IPS-18c (cell line): ENCODE results near the gene SGCB.
A peak's percentile ranks its signal among the peaks of the same experiment; 100 is the strongest.
"Not testable (repeated sequence)": the region's sequence is repeated elsewhere in the genome, so short reads cannot be mapped to it uniquely, and the experiment has no call there.

Experiments used
- H3K4me3 ChIP-seq: 2 replicates; pipeline ENCODE4 v1.7.0; 2013; ENCODE audit warnings: low read depth, mild to moderate bottlenecking, low read length, moderate library complexity; ENCODE audit not compliant: insufficient read depth
- H3K9me3 ChIP-seq: one replicate; pipeline ENCODE4 v1.6.1; 2013; ENCODE audit warnings: mild to moderate bottlenecking, low read length, moderate library complexity; ENCODE audit not compliant: control insufficient read depth, insufficient read depth

SGCB gene, protein sequence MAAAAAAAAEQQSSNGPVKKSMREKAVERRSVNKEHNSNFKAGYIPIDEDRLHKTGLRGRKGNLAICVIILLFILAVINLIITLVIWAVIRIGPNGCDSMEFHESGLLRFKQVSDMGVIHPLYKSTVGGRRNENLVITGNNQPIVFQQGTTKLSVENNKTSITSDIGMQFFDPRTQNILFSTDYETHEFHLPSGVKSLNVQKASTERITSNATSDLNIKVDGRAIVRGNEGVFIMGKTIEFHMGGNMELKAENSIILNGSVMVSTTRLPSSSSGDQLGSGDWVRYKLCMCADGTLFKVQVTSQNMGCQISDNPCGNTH

DNA sequence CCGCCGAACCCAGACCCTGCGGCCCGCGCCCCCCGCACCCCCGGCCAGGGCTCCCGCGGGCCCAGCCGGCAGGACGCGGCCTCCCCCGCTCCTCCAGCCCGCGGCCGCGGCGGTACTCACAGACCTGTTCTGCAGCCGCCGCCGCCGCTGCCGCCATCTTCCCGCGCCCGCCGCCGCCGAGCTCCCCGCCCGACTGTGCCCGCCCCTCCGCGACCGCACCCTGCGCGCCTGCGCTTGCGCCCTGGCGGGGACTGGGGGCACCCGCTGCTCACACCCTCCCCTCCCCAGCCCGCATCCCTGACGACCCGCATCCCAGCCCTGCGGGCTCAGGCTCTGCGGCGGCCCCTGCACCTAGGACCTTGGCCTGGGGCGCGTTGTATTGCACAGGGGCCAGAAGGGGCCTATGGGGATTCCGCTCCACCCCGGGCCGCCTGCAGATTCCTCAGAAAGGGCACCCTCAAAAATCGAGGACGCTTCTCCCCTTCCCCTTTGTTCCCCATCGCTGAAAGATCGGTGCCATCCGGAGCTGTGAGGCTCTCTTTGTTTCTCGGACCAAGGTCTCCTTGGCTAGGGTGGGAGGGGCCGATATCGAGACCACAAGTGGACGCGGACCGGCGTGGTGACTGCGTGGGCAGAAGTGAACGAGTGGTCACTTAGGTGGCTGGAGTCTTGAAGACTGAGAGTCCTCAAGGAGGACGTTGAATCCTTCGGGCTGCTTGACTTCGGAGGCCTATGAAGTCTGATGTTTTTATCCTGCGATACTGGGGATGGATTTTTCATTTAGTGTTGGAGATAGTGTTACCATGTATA, at the start of gene SGCB:
Gene SGCB (minus strand): TSS at position 197 of the 810 bp plus-strand sequence. CDS start 40 bp downstream, at position 157.
- Histone ChIP-seq H3K9me3 (peaks cover 3% of the 10 kb centered on the region), H3K4me3 (peak within 1 kb of the TSS; percentile 79)

DNA sequence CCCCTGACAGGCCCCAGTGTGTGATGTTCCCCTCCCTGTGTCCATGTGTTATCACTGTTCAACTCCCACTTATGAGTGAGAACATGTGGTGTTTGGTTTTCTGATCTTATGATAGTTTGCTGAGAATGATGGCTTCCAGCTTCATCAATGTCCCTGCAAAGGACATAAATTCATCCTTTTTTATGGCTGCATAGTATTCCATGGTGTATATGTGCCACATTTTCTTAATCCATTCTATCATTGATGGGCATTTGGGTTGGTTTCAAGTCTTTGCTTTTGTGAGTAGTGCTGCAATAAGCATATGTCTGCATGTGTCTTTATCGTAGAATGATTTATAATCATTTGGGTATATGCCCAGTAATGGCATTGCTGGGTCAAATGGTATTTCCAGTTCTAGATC, 48.3 kb upstream of the SGCB start:
- not testable (repeated sequence) for H3K4me3 ChIP-seq, H3K9me3 ChIP-seq

DNA sequence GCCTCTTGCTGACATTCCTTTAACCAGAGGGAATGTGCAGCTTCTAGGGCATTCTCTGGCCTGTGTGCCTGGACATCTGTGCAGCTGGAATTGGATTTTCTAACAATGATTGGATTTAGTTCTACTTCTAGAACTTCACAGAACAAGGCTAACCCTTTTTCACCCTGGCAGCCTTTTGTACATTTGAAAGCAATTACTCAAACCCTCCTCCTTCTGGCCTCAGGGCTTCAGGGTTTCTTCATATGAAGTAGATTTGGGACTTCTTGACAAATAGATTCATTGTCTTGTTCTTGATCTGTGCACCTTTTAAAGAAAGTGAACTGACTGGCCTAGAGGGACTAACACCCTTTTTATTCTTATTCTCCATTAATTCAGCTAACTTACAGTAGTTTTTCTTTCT, 43.1 kb upstream of the SGCB start:
- Histone ChIP-seq H3K9me3 (no peaks in the 10 kb centered on the region), H3K4me3 (no peak overlapping the region)

DNA sequence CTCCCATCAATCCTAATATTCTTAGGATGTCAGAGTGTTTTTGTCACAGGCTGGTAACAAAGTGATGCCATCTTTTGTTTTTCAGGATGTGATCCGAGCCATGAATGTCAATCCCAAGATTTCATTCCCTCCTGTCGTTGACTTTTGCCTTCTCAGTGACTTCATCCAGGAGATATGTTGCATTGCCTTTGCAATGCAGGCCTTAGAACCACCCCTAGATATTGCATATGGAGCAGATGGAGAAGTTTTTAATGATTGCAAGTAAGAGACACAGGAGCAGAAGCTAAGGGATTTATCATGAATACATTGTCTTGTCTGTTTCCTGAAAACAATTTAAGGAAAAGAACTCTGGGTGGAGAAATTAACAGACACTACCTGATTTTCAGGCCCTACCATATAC, 41.6 kb upstream of the SGCB start:
- no peak overlapping the region for H3K4me3 ChIP-seq

DNA sequence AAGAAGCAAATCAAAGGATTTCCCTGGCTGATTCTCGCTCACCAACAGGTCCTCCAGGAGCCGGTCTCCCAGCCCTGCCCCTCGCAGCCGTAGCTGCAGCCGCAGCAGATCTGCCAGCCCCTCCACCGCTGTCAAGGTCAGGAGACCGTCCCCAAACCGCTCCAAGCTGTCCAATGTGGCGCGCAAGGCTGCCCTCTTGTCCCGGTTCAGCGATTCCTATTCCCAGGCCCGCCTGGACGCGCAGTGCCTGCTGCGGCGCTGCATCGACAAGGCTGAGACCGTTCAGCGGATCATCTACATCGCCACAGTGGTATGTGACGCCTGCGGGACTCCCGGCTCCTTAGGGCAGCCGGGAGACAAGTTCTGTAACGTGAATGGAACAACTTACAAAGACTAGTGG, 38.6 kb upstream of the SGCB start:
- H3K4me3 ChIP-seq: peak overlapping the region; percentile 42; the same call in 1 of the 2 replicates

More for the DNA sequence above, 41.6 kb upstream of the SGCB start:
- H3K9me3 ChIP-seq: no peaks in the 10 kb centered on the region

DNA sequence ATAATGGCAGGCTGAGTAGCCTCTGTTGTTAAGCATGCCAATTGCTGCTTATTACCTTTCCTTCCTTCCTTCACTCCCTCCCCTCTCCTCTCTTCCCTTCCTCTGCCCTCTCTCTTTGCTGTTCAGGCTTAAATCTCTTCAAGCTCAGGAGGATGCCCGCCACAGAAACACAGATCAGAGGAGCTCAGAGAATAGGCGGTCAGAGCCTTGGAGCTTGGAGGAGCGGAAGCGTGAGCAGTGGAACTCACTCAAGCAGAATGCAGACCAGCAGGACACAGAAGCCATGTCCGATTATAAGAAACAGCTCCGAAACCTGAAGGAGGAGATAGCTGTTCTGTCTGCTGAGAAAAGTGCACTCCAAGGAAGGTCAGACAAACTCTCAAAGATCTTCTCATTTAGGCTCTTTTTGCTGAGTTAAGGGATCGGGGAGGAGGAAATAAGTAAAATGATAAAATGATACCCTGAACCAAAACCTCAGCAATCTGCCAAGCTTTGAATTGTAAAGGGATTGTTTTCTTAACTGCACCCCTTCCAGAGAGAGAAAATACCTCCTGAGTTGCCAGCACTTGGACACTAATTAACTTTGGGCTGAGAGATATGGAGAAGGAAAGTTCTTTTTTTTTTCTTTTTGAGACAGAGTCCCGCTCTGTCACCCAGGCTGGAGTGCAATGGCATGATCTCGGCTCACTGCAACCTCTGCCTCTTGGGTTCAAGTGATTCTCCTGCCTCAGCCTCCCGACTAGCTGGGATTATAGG, 33.9 kb upstream of the SGCB start:
- H3K4me3 ChIP-seq: no peak overlapping the region
- no peaks in the 10 kb centered on the region for H3K9me3 ChIP-seq

More for the DNA sequence above, 38.6 kb upstream of the SGCB start:
- no peaks in the 10 kb centered on the region for H3K9me3 ChIP-seq

DNA sequence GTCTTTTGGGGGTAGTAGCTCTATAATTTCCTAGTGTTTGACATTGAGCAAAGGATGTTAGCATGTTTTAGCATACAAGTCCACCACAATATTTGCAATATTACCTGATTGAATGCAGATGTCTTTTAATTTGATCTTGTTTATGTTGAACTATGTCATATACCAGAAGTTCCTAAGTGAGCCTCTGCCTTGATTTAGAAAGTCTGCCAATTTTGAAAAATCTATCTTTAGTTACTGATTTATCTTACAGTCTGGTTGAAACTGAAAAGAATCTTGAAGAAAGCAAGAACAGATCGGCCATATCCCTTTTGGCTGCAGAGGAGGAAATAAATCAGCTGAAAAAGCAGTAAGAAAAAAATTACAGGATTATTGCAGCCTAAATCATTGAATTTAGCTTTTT, 31.5 kb upstream of the SGCB start:
- H3K9me3 ChIP-seq: no peaks in the 10 kb centered on the region
- no peak overlapping the region for H3K4me3 ChIP-seq

DNA sequence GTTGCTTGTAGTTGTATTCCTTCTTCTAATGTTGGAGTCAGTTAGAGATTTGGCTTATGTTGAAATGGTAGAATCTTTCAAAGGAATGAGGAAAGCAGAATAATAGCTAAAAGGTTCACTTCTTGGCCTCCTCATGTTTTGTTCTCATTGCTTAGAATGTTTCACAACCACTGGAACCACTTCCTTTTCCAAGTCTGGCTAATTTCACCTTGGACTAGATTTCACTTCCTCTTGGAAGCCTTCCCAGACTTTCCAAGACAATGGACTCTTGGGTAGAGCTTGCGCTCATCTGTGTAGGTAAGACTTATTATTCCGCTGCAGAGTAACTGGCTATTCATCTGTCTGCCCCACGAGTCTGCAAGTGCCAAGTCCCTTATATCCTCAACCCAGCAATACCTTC, 21.3 kb upstream of the SGCB start:
- H3K9me3 ChIP-seq: no peaks in the 10 kb centered on the region
- no peak overlapping the region for H3K4me3 ChIP-seq

DNA sequence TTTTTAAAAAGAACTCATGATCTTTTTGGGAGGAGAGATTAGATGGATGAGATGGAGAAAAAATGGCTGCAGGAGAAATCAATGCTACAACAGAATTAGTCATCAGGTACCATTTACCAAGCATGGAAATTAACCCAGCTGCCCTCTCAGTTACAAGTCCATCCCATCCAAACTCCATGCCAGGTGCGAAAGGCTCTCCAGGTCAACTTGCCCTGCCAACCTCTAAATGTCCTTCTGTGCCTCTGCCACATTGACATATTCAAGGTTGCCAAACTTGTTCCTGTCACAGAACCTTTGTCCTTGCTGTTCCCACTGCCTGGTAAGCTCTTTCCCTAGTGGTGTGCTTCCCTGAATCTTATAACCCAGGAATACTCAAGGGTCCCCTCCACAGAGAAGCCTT, 20.2 kb upstream of the SGCB start:
- no peak overlapping the region for H3K4me3 ChIP-seq
- H3K9me3 ChIP-seq: no peaks in the 10 kb centered on the region

DNA sequence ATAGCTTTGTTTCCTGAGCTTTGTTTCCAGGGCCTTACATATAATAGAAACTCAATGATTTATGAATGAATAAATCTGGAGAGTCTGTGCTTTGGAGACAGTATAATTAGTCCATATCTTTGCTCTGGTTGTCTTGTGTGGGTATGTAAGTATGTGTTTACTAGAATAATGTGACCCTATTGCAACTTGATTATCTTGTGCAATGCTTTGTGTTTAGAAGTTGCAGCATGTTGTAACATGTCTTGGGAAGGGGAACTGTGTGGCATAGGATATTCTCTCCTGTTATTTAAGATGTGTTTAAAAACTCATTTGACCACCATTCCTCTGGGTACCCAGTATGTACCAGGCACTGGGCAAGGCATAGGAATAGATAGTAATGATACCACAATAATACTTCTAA, 19.1 kb upstream of the SGCB start:
- Histone ChIP-seq H3K9me3 (no peaks in the 10 kb centered on the region), H3K4me3 (no peak overlapping the region)

DNA sequence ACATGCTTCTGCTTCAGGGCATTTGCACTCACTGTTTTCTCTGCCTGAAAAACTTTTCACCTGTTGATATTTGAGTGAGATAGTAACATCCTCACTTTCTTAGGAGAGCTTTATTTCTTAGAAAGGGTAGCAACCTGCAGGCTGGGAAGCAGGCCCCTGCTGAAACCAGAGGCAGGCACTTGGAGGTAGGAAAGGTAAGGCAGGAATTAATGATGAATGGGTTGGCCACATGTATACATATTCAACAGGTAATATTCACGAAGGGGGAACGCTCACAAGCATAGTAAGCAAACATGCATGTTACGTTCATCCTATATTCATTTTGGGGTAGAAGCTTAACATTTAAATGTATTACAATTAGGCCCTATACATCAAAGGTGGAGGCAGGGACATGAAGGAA, 16.2 kb upstream of the SGCB start:
- Histone ChIP-seq H3K9me3 (no peaks in the 10 kb centered on the region), H3K4me3 (no peak overlapping the region)

DNA sequence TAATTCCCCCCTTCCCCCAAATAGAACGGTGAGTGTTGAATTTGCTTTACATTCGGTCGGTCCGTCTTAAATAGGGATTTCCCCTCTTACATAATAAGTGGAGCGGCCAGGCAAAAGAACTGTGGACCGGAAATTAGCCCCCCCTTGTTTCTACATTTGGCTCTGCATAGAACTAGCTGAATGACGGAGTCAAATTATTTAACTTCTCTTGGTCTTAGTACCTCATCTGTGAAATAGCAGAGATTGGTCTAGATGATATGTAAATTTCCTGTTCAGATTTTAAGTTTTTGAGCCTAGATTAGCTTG, 14.3 kb upstream of the SGCB start:
- peak overlapping the region; percentile 40 for H3K4me3 ChIP-seq
- H3K9me3 ChIP-seq: no peaks in the 10 kb centered on the region

DNA sequence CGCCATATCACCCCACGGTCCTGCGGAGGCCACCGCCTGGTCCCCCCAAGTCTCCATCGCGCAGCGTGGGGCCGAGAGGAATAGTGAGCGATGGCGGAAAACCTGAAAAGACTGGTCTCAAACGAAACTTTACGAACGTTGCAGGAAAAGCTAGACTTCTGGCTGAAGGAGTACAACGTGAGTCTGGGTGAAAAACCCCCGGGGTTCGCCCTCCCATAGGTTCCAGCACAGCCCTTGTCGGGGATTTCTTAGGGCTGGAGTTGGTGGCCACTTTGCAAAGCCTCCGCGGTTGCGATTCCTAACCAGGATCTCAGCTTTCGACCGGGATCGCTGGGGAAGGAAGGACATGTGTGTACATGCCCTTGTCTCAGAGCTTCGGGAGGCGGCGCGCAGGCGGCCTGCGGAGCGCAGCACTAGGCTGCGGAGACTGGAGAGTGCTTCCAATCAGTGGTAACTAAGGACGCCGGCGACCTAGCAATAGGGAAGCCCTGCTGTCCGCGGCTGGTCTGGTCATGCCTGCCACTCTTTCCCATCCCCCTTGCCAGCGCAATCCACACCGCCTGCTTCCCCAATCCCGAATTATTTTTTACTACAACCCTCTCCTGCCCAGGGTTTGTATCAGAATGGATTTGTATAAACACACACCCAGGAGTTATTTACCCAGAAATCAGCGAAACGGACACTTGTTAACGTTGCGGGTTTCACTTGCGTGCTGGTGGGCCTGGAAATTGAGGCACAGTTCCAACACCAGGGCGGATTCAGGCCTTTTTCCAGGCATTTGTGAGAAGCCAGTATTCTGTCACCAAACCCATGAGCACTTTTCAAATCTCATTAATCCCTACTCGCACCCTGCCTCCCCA, 13.7 kb upstream of the SGCB start:
- Histone ChIP-seq H3K9me3 (no peaks in the 10 kb centered on the region), H3K4me3 (peak overlapping the region; percentile 81)

DNA sequence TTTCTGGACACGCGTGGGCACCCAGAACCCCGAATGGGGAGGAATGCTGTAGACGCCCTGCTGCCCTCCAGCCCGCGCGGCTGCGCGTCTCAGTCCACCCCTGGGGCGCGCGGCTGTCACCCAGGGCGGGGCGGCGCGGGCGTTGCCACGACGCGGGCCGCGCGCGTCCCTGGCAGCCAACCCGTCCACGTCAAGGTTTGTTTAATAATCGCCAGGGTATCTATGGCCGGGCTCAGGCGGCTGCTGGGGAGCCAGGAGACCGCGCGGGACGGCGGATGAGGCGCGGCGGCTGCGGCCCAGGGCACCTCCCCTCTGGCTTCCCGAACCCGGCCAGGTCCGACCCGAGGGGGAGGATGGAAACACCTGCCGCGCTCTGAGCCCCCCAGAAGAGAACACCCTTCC, 13.1 kb upstream of the SGCB start, which contains the start of gene SPATA18:
Gene SPATA18 (plus strand): TSS at position 92 of the 402 bp plus-strand sequence. CDS start 401 bp downstream, outside the sequence.
- Histone ChIP-seq H3K4me3 (peak within 1 kb of the TSS; percentile 81), H3K9me3 (no peaks in the 10 kb centered on the region)

DNA sequence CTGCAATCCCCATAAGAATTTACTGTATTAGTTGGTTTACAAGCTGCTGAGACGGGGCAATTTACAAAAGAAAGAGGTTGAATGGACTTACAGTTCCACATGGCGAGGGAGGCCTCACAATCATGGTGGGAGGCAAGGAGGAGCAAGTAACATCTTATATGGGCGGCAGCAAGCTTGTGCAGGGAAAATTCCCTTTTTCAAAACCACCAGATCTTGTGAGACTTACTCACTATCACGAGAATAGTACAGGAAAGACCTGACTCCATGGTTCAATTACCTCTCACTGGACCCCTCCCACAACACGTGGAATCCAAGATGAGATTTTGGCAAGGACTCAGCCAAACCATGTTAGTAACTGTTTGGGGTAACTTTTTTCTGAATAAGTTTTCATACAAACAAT, 11.2 kb upstream of the SGCB start:
- Histone ChIP-seq H3K4me3 (no peak overlapping the region), H3K9me3 (no peaks in the 10 kb centered on the region)

DNA sequence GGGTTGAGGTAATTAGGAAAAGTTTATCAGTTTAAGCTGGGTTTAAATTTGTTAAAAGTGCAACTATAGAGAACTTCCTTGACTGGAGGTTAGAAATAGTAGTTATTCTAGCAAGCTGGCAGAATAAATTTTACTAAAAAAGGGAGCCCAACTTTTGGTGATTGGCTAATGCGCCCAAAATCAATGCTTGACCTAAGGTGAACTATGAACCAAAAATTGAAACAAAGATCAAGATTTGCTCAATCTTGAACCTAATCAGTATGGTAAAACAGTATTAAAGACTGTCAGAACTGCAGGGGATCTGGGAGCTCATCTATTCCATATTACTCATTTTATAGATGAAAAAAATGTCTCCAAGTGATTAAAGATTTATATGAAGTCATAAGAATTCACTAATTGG, 6.9 kb upstream of the SGCB start:
- H3K4me3 ChIP-seq: no peak overlapping the region
- peaks cover 5% of the 10 kb centered on the region for H3K9me3 ChIP-seq

DNA sequence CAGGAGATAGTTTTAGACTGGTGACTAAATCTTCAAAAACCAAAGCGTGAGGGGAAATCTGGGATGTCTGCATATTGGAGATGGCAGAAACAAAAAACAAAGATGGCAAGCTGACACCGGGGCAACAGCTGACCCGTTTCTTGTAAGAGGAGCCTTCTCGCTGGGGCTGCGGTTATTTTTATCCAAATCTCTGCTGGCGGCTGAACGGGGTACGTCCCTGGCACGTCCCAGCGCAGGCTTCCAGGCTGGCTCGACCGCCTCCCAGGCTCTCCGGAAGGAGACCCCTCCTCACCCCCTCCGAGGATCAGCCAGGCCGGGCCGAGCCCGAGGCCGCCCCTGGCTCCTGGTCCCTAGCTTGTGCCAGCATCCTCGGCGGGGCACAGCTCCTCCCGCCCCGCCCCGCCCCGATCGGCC, 403 bp downstream of the SGCB start:
- peaks cover 3% of the 10 kb centered on the region for H3K9me3 ChIP-seq

More for the DNA sequence above, 403 bp downstream of the SGCB start:
- peak overlapping the region; percentile 79 for H3K4me3 ChIP-seq
